NCI-H2196 treated with DMSO at 0.1 percent for 48 hours (cell line): ENCODE results near the gene FFAR3.
"Not testable (repeated sequence)": the region's sequence is repeated elsewhere in the genome, so short reads cannot be mapped to it uniquely, and the experiment has no call there.

ENCODE experiments used
- DNase-seq: peaks from one replicate; lab custom pipeline; 2025; ENCODE audit not compliant: unreplicated experiment; lab: John Stamatoyannopoulos, UW

FFAR3 gene

DNA sequence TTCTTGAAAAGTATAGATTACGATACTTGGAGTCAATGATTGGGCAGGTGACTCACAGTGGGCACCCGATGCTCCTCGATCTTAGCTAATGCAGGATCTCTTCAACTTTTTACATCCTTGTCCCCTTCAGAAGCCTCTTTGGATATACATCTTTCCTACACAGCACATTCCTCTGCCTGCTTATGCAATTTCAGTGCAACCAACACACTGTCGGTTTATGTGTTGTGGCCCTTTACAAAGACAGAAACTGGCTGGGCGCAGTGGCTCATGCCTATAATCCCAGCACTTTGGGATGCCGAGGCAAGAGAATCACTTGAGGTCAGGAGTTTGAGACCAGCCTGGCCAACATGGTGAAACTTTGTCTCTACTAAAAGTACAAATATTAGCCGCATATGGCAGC lies 15.2 kb downstream of the FFAR3 start:
- no peak for DNase-seq

DNA sequence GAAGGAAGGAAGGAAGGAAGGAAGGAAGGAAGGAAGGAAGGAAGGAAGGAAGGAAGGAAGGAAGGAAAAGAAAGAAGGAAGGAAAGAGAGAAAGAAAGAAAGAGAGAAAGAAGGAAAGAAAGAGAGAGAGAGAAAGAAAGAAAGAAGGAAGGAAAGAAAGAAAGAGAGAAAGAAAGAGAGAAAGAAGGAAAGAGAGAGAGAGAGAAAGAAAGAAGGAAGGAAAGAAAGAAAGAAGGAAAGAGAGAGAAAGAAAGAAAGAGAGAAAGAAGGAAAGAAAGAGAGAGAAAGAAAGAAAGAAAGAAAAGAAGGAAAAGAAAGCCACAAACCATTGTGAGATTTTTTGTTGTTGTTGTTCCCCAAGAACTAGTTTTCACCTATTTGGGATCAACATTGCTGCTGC lies 15.8 kb downstream of the FFAR3 start:
- DNase-seq, result not testable (repeated sequence)

DNA sequence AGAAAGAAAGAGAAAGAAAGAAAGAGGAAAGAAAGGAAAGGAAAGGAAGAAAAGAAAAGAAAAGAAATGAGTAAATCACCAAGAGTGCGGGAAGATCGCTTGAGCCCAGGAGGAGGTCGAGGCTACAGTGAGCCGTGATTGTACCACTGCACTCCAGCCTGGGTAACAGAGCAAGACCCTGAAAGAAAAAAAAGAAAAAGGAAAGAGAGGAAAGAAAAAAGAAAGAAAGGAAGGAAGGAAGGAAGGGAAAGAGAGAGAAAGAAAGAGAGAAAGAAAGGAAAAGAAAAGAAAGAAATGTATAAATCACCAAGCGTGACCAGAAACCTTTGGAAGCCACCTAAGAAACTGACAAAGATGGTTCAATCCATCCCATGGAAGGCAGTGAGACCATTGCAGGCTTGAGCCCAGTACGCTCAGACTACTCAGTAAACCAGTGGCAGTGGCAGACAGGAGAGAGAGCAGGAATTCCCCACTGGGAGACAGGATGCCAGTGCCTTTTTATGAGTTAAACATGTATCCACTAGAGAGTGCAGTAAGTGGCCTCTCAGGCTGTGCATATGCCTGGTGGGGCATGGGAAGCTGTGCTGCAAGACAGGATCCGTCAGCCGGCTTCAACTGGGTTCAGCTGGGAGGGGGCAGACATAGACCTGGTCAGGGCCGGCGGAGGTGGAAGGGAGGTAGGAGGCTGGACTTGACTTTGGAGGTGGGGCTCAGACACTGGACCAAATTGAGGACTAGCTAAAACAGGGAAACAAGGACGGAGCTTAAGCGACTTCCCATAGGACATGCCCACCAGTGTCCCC lies 17.4 kb downstream of the FFAR3 start:
- no peak for DNase-seq

DNA sequence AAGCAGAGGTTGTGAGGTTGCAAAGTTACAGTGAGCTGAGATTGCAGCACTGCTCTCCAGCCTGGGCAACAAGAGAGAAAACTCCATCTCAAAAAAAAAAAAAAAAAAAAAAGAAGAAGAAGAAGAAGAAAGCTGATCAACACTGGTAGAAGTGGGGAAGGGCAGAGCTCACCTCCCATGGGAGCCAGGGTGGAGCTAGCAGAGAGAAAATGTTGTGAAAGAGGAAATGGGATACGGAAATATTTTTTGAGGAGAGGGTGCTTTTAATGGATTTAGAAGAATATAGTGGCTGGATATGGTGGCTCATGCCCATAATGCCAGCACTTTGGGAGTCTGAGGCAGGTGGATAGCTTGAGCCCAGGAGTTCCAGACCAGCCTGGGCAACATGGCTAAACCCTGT lies 19.4 kb downstream of the FFAR3 start:
- DNase-seq, result no peak

DNA sequence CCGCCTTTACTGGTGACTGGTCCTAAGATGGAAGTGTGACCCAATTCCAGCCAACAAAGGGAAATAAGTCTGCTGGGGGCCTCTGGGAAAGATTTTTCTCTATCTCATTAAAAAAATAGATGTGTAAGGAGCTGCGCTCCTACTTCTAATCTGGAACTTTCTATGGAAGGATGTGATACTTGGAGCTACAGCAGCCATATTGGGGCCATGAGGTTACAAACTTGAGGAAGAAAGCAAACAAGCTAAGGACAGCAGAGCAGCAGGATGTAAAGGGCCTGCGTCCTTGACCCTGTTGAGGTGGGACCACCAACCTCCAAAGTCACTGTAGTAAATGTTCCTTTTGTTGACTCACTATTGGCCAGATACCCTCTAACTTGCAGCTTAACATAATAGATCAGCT lies 20.1 kb downstream of the FFAR3 start:
- no peak for DNase-seq

DNA sequence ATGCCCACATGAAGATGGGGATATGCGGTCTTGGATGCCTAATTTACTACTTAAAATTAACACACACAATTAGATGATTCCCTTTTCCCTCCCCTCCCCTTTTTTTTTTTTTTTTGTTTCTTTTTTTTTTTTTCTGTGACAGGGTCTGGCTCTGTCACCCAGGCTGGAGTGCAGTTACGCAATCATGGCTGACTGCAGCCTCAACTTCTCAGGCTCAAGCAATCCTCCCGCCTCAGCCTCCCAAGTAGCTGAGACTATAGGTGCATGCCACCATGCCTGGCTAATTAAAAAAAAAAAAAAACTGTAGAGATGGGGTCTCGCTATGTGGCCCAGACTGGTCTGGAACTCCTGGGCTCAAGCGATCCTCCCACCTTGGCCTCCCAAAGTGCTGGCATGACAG lies 21.3 kb downstream of the FFAR3 start:
- DNase-seq, result not testable (repeated sequence)

DNA sequence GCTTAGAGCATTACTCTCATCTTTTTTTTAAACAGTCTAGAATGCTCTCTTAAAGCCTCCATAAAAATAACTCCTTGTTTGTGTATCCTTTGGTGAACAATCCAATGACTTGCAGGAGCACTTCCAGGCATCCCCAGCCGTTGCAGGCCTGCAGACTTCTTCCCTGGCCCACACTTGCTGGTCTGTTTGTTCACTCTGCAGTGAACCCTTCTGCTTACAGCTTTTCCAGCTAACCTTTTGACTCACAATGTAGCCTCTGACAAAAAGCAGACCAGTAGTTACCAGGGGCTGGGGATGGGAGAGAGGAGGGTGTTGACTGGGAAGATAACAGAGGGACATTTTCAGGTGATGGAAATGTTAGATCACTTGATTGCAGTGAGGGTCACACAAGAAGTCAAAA lies 21.7 kb downstream of the FFAR3 start:
- no peak for DNase-seq

DNA sequence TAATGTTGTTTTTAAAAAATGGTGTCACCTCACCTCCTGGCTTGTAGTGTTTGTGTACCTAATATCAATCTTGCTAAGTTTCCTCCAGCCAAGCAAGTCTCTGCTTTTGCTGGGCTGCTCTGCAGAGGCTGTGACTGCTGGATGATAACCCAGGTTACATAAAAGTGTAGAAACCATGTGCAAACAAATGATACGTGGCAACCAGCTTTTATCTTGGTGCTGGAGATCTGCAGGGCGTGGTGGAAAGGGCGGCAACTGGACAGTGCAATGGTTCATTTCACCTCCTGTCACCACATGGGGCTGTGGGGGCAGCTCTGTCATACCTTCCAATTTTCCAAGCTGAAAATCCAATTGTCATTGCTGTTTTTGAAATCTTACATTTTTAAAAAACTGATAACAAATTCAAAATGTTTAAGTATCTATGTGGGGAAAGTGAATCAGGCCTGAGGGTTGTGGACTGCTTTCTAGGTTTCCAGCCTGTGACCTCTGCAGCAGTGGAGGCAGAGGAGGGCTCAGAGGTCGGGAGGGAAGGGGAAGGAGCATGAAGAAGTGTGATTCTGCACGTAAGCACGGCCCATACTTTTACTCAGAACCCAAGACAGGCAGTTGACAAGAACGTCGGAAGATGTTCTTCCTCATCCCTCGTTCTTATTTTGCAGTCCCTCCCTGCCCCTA lies 22.3 kb downstream of the FFAR3 start:
- DNase-seq, result no peak

DNA sequence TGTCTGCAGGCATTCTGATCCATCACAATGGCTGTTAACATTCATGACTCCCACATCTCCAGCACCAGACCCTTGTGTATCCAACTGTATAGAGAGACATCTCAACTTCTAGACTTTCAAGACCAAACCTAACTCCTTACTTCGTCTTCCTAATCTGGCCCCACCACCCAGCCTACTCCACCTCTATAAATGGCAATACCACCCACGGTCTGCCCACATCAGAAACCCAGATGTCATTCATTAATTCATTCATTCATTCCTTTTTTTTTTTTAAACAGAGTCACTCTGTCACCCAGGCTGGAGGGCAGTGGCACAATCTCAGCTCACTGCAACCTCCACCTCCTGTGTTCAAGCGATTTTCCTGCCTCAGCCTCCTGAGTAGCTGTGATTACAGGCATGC lies 23.1 kb downstream of the FFAR3 start:
- no peak for DNase-seq

DNA sequence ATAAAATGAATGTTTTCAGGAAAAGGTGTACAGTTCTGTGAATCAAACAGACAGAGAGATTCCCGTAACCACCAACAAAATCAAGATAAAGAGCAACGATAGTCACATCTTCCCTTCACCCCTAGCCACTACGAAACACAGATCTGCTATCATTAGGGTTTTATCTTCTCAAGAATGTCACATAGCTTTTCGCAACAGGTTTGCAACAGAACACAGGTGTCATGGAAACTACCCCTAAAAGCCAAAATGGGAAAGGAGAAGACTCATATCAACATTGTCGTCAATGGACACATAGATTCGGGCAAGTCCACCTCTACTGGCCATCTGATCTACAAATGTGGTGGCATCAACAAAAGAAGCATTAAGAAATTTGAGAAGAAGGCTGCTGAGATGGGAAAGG lies 23.7 kb downstream of the FFAR3 start:
- DNase-seq, result no peak

DNA sequence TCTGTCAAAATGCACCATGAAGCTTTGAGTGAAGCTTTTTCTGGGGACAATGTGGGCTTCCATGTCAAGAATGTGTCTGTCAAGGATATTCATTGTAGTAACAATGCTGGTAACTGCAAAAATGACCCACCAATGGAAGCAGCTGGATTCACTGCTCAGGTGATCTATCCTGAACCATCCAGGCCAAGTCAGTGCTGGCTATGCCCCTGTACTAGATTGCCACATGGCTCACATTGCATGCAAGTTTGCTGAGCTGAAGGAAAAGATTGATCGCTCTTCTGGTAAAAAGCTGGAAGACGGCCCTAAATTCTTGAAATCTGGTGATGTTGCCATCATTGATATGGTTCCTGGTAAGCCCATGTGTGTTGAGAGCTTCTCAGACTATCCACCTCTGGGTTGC lies 25.3 kb downstream of the FFAR3 start:
- no peak for DNase-seq

DNA sequence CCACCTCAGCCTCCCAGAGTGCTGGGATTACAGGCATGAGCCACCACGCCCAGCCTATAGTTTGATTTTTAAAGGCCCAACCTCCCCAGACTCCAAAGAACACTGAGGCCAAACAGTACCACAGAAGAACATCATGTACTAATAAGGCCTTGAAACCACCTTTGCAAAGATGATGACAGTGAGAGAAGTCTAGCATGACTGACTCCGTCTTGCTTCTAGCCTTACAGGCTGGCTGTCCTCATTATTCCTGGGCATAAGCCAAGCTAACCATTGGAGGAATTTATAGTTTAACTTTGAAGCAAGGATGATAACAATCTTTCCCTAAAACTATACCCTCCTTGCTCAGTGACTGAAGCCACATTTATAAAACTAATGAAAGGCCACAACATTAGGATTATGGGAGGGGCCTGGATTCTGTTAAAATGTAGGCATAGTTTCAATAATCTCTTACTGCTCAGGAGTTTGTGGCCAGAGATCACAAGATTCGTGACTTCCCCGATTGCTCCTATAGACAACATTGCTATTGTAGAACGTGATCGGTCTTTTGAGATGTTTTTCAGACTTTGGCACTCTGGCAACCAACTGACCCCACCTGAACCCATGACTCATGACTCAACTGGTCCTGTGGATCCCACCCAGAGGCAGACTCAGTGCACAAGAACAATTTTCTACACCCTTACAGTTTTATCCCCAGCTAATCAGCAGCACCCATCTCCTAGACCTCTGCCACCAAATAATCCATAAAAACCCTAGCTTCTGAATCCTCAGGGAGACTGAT lies 30.2 kb downstream of the FFAR3 start:
- DNase-seq, result no peak

DNA sequence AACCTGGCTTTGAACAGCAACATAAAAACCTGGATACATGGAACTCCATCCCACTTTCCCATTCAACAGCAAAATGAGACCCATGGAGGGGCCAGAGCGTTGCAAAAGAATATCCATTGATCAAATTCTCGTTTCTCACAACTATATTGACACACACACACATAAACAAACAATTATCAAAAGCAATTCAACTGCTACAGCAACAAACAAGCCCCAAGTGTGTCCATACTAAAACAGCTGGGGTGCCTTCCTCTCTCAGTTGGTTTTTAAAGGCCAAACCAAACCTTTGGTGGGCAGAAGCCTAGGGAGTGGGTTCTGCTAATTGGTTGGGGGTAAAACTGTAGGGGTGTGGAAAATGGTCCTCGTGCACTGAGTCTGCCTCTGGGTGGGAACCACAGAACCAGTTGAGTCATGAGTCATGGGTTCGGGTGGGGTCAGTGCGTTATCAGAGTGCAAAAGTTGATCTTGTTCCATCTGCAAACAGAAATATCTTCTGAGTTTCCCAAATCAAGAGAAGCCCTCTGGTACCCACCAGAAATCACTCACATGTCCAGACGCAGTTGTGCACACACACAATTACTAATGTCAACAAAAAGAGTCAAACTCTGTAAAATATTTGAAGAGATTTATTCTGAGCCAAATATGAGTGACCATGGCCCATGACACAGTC lies 31.1 kb downstream of the FFAR3 start:
- no peak for DNase-seq

DNA sequence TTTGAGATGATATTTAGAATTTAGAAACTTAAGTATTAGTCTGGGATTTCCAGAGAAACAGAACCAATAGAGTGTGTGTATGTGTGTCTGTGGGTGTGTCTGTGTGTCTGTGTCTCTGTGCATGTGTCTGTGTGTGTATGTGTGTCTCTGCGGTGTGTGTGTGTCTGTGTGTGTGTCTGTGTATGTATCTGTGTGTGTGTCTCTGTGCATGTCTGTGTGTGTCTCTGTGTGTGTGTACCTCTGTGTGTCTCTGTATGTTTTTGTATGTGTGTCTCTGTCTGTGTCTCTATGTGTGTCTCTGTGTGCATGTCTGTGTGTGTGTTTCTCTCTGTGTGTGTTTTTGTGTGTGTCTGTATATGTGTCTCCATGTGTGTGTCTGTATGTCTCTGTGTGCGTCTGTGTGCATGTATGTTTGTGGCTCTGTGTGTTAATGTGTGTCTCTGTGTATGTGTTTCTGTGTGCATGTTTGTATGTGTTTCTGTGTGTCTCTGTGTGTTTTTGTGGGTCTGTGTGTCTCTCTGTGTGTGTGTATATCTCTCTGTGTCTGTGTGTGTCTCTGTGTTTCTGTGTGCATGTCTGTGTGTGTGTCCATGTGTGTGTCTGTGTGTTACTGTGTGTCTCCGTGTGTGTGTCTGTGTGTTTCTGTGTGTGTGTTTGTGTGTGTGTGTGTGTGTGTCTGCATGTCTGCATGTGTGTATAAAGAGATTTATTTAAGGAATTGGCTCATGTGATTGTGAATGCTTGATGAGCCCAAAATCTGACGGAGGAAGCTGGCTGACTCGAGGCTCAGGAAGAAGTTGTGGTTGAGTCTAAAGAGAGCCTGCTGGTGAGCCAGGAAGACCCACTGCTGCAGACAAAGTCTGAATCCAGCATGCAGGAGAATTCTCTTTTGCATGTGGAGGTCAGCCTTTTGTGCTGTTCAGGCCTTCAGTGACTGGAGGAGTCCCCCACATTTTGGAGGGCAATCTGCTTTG lies 34.8 kb downstream of the FFAR3 start:
- DNase-seq, result no peak

DNA sequence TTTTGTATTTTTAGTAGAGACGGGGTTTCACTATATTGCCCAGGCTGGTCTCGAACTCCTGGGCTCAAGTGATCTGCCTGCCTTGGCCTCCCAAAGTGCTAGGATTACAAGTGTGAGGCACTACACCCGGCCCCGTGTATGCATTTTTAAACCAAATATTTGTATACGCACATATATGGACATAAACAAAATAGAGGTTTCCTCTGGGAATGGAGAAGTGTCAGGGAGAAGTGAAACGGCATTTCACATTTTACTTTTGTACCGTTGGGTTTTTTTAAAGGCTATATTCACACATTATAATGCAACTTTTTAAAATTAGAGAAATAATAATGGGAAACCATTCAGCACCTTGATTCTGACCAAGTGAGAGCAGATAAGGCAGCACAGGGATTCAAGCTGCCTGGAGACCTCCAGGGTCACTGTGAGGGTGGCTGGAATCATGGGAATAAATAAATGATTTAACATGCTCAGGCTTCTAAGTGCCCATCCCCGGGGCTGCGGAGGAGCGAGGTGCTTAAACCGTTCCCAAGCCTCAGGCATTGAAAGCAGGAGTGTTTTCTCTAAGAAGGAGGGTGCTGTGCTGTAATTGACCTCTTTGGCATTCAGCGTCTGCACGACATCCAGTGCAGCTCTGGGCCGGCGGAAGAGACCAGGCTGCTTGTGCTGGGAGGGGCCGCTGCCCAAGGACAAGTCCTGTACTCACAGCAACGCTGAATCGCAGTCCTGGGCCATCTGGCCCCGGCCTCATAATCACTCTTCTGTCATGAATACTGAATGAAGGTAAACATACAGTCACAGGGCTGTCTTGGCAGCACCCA lies 37.3 kb downstream of the FFAR3 start:
- no peak for DNase-seq

DNA sequence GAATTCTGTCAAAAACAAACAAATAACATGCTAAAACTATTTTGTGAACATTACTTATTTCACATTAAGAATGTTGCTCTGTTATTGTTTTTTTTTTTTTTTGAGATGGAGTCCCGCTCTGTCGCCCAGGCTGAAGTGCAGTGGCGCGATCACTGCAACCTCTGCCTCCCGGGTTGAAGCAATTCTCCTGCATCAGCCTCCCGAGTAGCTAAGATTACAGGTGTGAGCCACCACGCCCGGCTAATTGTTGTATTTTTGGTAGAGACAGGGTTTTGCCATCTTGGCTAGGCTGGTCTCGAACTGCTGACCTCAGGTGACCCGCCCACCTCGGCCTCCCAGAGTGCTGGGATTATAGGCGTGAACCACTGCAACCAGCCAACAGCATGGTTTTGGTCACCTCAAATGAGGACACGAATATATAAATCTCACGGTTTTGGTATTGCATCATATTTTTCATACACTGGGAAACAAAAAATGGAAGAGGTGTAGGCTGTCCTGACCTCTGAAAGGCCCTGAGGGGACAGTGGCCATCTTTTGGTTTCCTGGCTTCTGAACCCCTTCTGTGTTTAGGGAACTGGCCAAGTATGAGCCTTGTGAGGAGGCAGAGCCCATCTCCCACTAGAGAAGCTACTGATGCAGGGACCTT lies 38.1 kb downstream of the FFAR3 start:
- DNase-seq, result no peak

DNA sequence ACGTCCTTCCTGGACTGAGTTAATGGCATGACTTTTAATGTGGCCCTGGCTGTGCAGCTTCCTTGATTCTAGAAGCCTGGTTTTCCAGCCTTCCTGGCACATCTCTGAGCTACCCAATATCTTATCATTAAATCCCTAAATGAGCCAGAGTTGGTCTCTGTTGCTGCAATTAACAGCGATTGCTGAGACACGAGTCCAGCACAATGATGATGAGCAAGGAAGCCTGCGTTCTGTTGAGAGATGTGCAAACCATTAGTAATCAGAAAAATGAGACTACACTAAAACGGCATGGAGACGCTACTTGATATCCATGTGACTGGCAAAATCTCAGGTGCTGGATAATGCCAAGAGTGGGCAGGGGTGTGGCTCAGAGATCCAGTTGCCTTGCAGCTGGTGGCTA lies 38.8 kb downstream of the FFAR3 start:
- no peak for DNase-seq

DNA sequence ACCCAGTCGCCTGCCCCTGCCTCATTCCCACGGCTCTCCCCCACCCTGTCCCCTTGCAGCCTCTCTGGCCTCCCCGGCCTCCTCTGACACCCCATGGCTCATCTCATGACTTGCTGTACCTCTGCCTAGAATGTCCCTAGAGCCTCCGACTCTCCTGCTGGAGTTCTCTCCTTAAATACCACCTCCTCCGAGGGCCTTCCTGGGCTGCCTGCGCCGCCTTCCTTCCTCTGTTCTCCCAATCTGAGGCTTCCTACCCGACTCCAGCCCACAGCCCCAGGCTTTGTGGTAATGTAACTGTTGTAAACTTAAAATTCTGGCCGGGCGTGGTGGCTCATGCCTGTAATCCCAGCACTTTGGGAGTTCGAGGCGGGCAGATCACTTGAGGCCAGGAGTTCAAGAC lies 40.3 kb downstream of the FFAR3 start:
- no peak for DNase-seq

DNA sequence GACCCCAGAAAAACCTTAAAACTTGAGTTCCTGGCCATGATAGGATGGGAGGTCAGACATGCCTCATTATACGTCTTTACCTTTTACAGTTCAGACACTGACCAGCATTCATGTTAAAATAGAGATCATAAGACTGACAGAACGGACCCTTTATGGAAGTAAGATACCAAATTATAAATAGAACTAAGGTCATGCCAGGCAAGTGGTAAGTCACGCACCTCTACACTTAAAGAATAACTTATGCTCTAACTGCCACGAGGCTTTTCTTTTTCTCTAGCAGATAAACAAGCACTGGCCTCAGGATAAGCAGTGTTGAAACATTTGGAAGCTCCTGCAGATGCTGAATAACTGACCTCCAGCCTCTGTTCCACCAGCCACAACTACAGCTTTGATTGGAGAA lies 41.0 kb downstream of the FFAR3 start:
- DNase-seq, result no peak
